GM10248 (cell line): Measurements from ENCODE around the gene DRD4.

Experiments used
- CTCF ChIA-PET: fragments of 300-600 bp; sonication (Branson Sonifier 250); formaldehyde crosslinking; extraction: SDS; loops from one replicate; lab custom pipeline; 2021; ENCODE audit warnings: antibody characterized with exemption; lab: Yijun Ruan, JAX
- POLR2A ChIA-PET: fragments of 350-650 bp; sonication (Branson Sonifier 250); formaldehyde crosslinking; extraction: SDS; loops from one replicate; lab custom pipeline; 2020; ENCODE audit warnings: antibody characterized with exemption; lab: Yijun Ruan, JAX
- DNase-seq: peaks from one replicate; pipeline ENCODE4 v3.0.0; 2012; ENCODE audit errors: extremely low spot score
- TF ChIP-seq, protein P1 (sequence below): IDR thresholded peaks from 2 replicates; pipeline ENCODE4 v1.5.1; 2012; ENCODE audit warnings: mild to moderate bottlenecking, low read depth; ENCODE audit errors: extremely low read depth, missing control alignments, control extremely low read depth

The DRD4 gene

DNA sequence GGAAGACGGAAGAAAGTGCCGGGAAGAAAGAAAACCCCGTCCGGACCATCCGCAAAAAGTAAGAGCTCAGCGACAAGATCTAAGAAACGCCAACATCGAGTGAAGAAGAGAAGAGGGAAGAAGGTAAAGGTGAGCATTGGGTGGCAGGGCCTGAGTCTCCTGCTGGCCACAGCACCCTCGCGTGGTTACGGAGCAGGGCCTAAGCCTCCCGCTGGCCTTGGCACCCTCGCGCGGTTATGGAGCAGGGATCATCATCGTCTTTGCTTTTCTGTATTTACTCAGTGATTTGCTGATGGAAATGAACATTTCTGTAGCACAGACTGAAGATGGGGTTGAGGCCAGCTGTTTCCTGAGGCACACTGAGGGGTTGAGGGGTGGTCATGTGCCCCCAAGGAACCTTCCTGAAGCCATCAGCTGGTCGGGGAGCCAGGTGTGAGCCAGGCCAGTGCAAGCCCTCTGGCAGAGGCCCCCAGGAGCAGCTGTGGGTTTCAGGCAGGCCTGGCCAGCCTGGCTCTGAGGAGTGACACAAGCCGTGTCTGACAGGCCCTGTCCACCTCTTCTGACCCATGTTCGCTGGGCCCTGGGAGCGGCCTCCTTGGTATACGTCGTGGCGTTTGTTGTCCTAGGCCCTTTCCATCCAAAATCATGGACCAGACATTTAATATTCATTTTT, 35.4 kb upstream of the DRD4 start:
- CTCF ChIA-PET, result no interaction called here

DNA sequence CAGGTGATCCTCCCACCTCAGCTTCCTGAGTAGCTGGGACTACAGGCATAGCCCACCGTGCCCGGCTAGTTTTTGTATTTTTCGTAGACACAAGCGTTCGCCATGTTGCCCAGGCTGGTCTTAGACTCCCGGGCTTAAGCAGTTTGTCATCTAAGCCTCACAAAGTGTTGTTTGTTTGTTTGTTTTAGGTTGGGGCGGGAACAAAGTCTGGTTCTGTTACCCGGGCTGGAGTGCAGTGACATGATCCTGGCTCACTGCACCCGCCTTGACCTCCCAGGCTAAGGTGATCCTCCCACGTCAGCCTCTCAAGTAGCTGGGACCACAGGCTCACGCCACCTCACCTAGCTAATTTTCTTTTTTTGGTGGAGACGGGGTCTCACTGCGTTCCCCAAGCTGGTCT, 33.9 kb upstream of the DRD4 start:
- CTCF ChIA-PET, result no interaction called here
- POLR2A ChIA-PET, result no interaction called here
- TF ChIP-seq, protein P1, sequence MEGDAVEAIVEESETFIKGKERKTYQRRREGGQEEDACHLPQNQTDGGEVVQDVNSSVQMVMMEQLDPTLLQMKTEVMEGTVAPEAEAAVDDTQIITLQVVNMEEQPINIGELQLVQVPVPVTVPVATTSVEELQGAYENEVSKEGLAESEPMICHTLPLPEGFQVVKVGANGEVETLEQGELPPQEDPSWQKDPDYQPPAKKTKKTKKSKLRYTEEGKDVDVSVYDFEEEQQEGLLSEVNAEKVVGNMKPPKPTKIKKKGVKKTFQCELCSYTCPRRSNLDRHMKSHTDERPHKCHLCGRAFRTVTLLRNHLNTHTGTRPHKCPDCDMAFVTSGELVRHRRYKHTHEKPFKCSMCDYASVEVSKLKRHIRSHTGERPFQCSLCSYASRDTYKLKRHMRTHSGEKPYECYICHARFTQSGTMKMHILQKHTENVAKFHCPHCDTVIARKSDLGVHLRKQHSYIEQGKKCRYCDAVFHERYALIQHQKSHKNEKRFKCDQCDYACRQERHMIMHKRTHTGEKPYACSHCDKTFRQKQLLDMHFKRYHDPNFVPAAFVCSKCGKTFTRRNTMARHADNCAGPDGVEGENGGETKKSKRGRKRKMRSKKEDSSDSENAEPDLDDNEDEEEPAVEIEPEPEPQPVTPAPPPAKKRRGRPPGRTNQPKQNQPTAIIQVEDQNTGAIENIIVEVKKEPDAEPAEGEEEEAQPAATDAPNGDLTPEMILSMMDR, result no peak
- DNase-seq, result no peak

More for the DNA sequence above, 35.4 kb upstream of the DRD4 start:
- POLR2A ChIA-PET, result no interaction called here
- TF ChIP-seq, protein P1, result no peak
- DNase-seq, result no peak

DNA sequence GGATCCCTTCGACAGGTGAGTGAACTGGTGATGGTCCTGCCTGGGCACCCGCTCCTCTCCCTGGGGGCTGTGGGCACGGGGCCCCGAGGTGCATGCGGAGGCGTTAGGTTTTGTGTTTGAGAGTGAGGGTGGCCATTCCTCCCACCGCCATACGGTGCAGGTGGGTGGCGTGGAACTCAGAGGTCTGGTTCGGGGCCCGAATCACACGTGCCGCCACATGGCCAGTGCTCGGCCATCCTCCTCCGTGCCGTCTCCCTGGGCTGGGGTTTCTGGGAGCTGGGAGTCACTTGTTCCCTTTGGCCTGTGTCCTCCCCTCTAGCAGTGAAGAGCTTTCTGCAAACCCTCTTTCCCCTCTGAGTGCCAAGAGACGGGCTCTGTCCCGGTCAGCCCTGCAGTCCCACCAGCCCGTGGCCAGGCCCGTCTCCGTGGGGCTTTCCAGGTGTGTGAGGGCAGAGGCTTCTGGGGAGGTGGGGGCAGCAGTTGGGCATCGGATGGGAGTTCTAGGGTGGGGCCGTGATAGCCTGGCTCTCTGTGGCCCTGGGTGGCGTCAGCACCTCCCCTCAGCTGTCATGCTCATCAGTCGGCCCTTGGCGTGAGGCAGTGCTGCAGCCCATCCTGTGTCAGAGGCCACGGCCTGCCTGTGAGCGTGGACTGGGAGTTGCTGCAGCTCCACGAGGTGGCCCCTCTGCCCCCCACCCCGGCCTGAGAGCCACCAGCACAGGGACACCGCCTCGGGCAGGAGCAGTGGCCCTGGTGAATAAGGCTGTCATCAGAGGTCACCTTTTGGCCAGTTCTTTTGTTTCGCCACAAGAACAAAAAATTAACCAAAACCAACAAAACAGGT, 31.6 kb upstream of the DRD4 start:
- ChIA-PET CTCF (no interaction called here), POLR2A (no interaction called here)
- TF ChIP-seq, protein P1, result no peak
- no peak for DNase-seq

DNA sequence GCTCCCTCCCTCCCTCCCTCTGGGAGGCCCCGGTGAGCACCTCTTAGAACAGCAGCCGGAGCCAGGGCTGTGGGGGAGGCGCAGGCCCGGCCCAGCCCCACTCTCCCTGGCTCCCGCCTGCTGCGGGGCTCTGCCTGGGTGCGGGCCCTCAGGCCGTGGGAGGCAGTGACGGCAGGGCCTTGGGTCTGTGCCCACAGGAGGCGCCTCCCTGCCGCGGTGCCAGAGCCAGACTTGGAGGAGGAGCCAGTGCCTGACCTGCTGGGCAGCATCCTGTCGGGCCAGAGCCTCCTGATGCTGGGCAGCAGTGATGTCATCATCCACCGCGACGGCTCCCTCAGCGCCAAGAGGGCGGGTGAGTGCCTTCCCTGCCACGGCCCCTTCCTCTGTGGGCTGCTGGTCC, 30.8 kb upstream of the DRD4 start:
- no peak for DNase-seq
- TF ChIP-seq, protein P1, result no peak
- POLR2A ChIA-PET, result no interaction called here
- CTCF ChIA-PET, result interaction anchor here (0.6 to 1.0 kb wide), 2 partner anchors 31 to 116 kb away, joined by 3 read pairs; no protein-coding TSS in a partner anchor

DNA sequence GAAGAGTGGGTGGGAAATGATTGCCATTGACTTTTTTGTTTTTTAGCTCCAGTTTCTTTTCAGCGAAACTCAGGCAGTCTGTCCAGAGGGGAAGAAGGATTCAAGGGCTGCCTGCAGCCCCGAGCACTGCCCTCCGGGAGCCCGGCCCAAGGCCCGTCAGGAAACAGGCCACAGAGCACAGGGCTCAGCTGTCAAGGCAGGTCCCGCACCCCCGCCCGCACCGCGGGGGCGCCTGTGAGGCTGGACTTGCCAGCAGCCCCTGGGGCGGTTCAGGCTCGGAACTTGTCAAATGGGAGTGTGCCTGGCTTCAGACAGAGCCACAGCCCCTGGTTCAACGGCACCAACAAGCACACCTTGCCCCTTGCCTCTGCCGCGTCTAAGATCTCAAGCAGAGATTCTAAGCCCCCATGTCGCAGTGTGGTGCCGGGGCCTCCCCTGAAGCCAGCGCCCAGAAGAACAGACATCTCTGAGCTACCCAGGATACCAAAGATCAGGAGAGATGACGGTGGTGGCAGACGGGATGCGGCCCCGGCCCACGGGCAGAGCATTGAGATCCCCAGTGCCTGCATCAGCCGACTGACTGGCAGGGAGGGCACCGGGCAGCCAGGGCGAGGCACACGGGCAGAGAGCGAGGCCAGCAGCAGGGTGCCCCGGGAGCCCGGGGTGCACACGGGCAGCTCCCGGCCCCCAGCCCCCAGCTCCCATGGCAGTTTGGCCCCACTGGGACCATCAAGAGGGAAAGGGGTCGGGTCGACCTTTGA, 29.9 kb upstream of the DRD4 start:
- TF ChIP-seq, protein P1, result no peak
- CTCF ChIA-PET, result interaction anchor here (0.6 to 1.2 kb wide), 4 partner anchors 18 to 116 kb away, joined by 3 to 4 read pairs (median 3); no protein-coding TSS in a partner anchor
- POLR2A ChIA-PET, result no interaction called here
- no peak for DNase-seq
